HUES6 (cell line): Measurements from ENCODE around the gene CNN2.

Source experiments
- H3K27ac ChIP-seq: 2 replicates; pipeline ENCODE4 v1.7.0; 2013; ENCODE audit warnings: low read depth, mild to moderate bottlenecking, low read length, inconsistent platforms
- H3K27me3 ChIP-seq: 2 replicates; pipeline ENCODE4 v1.6.1; 2013; ENCODE audit warnings: low read length; ENCODE audit not compliant: control insufficient read depth, insufficient read depth
- H3K36me3 ChIP-seq: 2 replicates; pipeline ENCODE4 v1.6.1; 2013; ENCODE audit warnings: low read length; ENCODE audit not compliant: control insufficient read depth, insufficient read depth
- H3K4me1 ChIP-seq: 2 replicates; pipeline ENCODE4 v1.6.1; 2013; ENCODE audit warnings: low read length; ENCODE audit not compliant: control insufficient read depth, insufficient read depth
- H3K4me3 ChIP-seq: 2 replicates; pipeline ENCODE4 v1.5.1; 2013; ENCODE audit warnings: low read depth, low read length
- H3K9ac ChIP-seq: one replicate; pipeline ENCODE4 v1.6.1; 2013; ENCODE audit warnings: mild to moderate bottlenecking, low read length
- H3K9me3 ChIP-seq: 2 replicates; pipeline ENCODE4 v1.6.1; 2013; ENCODE audit warnings: low read depth, low read length; ENCODE audit not compliant: control insufficient read depth, insufficient read depth

CNN2 gene

DNA sequence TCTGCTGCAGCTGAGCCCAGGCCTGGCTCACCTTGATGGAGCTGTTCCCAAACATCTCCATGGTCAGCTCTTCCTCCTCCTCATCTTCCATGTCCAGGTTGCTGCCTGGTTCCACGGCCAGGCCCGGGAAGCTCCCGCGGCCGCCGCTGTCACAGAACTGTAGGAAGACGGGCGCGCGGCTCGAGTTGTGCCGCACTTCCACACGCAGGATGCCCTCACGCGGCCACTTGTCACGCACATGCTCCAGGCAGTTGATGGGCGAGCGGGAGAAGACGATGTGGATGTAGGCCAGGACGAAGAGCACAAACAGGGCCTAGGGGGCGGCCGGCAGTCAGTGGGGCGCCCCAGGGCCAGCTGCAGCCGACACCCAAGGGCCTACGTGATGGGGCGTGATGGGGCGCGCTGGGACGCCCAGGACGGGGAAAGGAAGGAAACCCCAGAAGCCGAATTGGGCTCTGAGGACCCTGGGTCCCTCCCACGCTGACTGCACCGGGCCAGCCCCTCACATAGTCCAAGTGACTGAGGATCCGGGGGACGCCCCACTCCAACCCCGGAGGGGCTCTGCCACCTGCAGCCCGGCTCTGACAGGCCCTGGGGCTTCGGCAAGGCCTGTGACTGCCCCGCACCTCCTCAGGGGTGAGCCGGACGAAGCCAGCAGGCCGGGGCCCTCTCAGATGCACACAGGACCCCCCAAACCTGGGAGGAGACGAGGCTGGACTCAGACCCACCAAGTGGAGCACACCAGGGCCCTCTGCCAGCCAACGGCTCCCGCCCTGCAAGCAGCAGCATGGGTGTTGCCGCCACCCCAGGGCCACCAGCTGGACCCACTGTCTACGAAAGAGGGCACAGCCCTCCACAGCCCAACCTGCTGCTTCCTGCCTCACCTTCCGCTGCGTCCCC lies 12.0 kb upstream of the CNN2 start:
- H3K27me3 ChIP-seq, result no peaks in the 10 kb centered on the region
- no peak overlapping the region for H3K9ac ChIP-seq

DNA sequence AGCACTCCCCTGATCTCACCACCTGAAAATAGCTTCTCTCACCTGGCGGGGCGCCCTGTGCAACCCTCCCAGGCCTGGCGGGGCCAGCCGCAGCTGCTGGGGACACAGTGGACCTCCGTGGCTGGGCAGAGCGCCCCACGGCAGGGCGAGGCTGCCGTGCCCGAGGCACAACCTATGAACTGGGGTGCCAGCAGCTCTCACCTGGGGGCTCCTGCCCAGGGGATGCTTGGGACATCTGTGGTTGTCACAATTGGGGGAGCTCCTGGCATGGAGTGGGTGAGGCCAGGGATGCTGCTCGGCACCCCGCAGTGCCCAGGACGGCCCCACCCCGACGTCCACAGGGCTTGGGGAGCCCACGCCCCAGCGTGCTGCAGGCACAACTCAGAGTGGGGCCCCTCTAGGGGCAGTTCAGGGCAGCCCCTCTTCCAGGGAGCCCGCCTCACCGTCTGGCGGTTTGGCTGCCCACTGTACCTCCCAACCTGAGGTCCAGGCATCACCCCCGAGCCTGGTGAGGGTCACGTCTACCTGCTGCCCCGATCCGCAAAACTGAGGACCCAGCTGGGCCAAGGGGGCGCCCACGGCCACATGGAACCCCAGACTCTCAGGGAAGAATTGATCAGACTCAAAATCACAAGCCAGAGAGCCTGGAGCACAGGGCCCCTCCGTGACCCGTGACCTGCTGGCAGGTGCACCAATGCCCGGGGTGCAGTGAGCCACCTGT lies 11.2 kb upstream of the CNN2 start:
- H3K36me3 ChIP-seq, result peaks cover 35% of the 10 kb centered on the region
- no peaks in the 10 kb centered on the region for H3K9me3 ChIP-seq
- peak overlapping the region; percentile 50; the same call in 1 of the 2 replicates for H3K27ac ChIP-seq
- peaks cover 40% of the 10 kb centered on the region for H3K4me1 ChIP-seq
- H3K27me3 ChIP-seq, result no peaks in the 10 kb centered on the region
- no peak overlapping the region; the same call in 1 of the 2 replicates for H3K4me3 ChIP-seq
- peak overlapping the region; percentile 52 for H3K9ac ChIP-seq

More for the DNA sequence above, 12.0 kb upstream of the CNN2 start:
- H3K4me1 ChIP-seq, result peaks cover 35% of the 10 kb centered on the region
- peak overlapping the region; percentile 50; the same call in 1 of the 2 replicates for H3K27ac ChIP-seq
- peaks cover 42% of the 10 kb centered on the region for H3K36me3 ChIP-seq
- H3K9me3 ChIP-seq, result no peaks in the 10 kb centered on the region
- H3K4me3 ChIP-seq, result no peak overlapping the region

DNA sequence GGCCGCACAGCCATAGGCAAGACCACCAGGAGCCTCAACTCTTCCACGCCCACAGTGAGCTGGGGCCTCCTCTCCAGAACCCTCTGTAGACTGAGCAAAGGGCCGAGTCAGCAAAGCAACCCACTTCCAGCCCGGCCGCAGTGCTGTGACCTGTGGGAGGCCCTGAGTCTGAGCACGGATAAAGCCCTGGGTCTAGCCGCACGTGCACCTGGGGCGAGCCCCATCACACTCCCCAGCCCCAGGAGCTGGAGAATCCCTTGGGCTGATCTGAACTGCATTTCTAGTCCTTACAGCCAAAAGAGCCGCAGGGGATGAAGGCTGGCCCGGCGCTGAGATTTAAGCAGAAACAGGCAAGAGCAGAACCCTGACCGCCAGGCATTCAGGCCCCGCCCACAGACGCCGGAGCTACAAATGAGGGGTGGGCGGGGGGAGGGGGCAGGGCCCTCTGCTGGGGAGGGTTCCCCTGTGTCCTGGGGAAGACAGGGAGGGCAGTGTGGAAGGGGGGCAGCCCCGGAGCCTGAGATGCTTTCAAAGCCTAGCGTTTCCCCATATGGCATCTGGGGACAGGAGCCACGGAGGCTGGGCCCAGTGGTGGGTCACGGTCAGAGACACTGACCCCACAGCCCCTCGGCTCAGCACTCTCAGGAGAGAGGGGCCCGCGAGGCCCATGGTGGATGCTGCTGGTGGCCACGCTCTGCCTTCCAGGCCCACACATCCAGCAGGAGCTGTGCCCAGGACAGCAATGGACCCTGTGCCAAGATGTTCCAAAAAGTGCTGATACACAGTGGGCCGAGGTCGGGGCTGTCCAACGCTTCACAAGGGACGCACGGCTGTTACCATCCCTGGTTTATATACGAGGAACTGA lies 10.4 kb upstream of the CNN2 start:
- Histone ChIP-seq H3K9me3 (no peaks in the 10 kb centered on the region), H3K27ac (0 out of 2 replicates have a peak overlapping the region, but pooled peaks have one; percentile 50), H3K4me3 (peak overlapping the region; percentile 32), H3K9ac (peak overlapping the region; percentile 52), H3K36me3 (peaks cover 29% of the 10 kb centered on the region), H3K27me3 (no peaks in the 10 kb centered on the region), H3K4me1 (peaks cover 40% of the 10 kb centered on the region)

DNA sequence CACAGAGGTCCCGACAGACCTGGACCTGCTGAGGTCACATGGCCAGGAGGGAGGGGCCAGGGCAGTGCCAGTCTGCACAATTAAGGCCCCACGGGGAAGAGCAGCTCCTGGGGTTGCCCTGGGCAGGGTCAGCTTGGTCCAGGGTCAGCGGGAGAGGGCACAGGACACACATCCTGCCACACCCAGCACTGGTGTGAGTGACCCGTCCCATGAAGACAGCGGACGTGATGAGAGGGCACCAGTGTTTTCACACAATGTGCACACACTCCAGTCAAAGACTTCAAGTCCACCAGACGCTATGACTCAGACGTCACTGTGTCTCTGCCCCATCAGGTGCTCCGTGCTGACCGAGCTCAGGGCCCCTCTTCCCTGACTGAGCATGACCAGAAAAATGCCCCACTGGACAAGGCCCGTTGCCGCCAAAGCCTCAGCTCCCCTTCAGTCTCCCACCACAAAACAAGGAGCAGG lies 9.7 kb upstream of the CNN2 start:
- Histone ChIP-seq H3K9ac (peak overlapping the region; percentile 22), H3K9me3 (no peaks in the 10 kb centered on the region), H3K4me1 (peaks cover 40% of the 10 kb centered on the region), H3K27ac (no peak overlapping the region), H3K36me3 (peaks cover 26% of the 10 kb centered on the region), H3K4me3 (peak overlapping the region; percentile 2; the same call in 1 of the 2 replicates), H3K27me3 (no peaks in the 10 kb centered on the region)

GRCh38 chr19:1017115-1017905 lies 9.1 kb upstream of the CNN2 start:
- Histone ChIP-seq H3K4me3 (no peak overlapping the region), H3K4me1 (peaks cover 40% of the 10 kb centered on the region)

DNA sequence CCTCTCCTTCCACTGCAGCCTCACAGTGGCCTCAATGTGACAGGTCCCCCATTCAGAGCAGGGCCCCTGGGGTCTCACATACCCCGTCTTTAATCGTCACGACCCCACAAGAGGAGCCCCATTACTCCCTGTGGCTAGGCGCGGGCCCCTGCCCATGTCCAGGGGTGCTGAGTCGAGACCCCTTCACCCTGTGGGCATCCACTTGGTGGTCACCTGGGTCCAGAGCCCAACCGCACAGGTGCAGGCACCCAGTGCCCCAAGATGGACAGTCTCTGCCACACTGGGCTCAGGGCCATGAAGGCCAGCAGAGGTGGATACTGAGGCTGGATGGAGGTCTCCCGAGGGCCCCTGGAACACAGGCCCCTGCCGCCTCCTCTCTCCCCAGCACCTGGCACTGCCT lies 8.5 kb upstream of the CNN2 start:
- Histone ChIP-seq H3K4me1 (peaks cover 40% of the 10 kb centered on the region), H3K27me3 (no peaks in the 10 kb centered on the region), H3K4me3 (no peak overlapping the region), H3K36me3 (peaks cover 15% of the 10 kb centered on the region), H3K27ac (0 out of 2 replicates have a peak overlapping the region, but pooled peaks have one; percentile 41), H3K9ac (no peak overlapping the region), H3K9me3 (no peaks in the 10 kb centered on the region)

More at GRCh38 chr19:1017115-1017905, 9.1 kb upstream of the CNN2 start:
- Histone ChIP-seq H3K9ac (no peak overlapping the region), H3K27me3 (no peaks in the 10 kb centered on the region), H3K27ac (peak overlapping the region; percentile 41; the same call in 1 of the 2 replicates), H3K9me3 (no peaks in the 10 kb centered on the region), H3K36me3 (peaks cover 20% of the 10 kb centered on the region)

GRCh38 chr19:1018393-1018792 lies 8.0 kb upstream of the CNN2 start:
- Histone ChIP-seq H3K4me3 (no peak overlapping the region), H3K27me3 (no peaks in the 10 kb centered on the region), H3K36me3 (peaks cover 10% of the 10 kb centered on the region), H3K27ac (0 out of 2 replicates have a peak overlapping the region, but pooled peaks have one; percentile 14), H3K4me1 (peaks cover 40% of the 10 kb centered on the region), H3K9me3 (no peaks in the 10 kb centered on the region), H3K9ac (no peak overlapping the region)

DNA sequence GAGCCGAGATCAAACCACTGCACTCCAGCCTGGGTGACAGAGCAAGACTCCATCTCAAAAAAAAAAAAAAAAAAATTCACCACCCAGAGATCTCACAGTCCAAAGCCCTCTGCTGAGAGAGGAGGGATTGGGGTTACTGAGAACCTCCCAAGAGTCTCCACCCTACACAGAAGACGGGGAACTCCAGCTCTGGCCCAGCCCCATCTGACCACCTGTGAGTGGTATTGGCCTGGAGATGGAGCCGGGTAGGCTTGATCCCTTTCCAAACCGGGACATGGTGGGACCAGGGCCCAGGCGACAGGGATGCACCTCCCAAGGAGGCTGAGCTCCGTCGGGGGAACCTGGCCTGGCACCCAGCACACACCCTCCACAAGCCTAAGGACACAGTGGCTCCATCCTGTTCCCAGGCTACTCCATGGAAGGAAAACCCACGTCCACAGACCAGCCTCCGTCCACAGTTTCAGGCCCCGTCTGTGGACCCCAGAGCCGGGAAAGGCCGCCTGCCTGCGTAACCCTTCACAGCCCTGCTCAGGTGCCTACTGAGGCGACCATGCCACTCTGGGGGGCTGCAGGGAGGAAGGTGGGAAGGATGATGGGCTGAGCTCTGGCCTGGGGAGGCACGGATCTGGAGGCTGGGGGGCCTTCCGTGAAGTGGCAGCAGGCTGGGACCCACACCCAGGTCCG lies 7.3 kb upstream of the CNN2 start:
- H3K4me3 ChIP-seq, result peak overlapping the region; percentile 95
- H3K27me3 ChIP-seq, result no peaks in the 10 kb centered on the region
- no peak overlapping the region for H3K27ac ChIP-seq
- peak overlapping the region; percentile 91 for H3K9ac ChIP-seq
- H3K4me1 ChIP-seq, result peaks cover 40% of the 10 kb centered on the region
- H3K9me3 ChIP-seq, result no peaks in the 10 kb centered on the region
- peaks cover 3% of the 10 kb centered on the region for H3K36me3 ChIP-seq

DNA sequence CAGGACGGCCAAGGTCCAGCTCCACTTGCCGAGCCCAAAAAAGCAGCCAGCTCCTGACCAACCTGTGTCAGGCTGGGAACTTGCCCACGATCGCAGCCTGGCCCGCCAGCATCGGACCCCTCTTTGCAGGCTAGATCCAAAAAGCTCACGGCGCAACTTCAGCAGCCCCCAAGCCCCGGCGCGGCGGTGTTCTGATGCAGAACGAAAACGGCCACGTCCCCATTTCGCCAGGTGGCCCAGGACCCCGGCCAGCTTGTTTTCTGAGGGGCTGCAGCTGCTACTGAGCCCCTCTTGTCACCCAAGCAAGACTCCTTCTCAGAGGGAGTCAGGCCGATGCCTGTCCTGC lies 6.8 kb upstream of the CNN2 start:
- peak overlapping the region; percentile 95 for H3K4me3 ChIP-seq
- H3K4me1 ChIP-seq, result peaks cover 40% of the 10 kb centered on the region
- H3K27me3 ChIP-seq, result no peaks in the 10 kb centered on the region
- peak overlapping the region; percentile 91 for H3K9ac ChIP-seq
- no peaks in the 10 kb centered on the region for H3K9me3 ChIP-seq
- peak overlapping the region; percentile 73; the same call in 1 of the 2 replicates for H3K27ac ChIP-seq
- H3K36me3 ChIP-seq, result no peaks in the 10 kb centered on the region
